SK-N-SH (cell line): Measurements from ENCODE around the gene KPNA5.

Experiments
- FOXM1 ChIP-seq: IDR thresholded peaks from 2 replicates; pipeline ENCODE4 v1.4.0; 2012; ENCODE audit warnings: low read depth, mild to moderate bottlenecking
- USF1 ChIP-seq: IDR thresholded peaks from 2 replicates; pipeline ENCODE4 v1.4.0; 2012; ENCODE audit warnings: low read depth, borderline replicate concordance
- TF ChIP-seq, protein P1 (sequence below): IDR thresholded peaks from 2 replicates; pipeline ENCODE4 v1.6.1; 2012; ENCODE audit warnings: mild to moderate bottlenecking, low read depth, low read length, moderate library complexity

DNA sequence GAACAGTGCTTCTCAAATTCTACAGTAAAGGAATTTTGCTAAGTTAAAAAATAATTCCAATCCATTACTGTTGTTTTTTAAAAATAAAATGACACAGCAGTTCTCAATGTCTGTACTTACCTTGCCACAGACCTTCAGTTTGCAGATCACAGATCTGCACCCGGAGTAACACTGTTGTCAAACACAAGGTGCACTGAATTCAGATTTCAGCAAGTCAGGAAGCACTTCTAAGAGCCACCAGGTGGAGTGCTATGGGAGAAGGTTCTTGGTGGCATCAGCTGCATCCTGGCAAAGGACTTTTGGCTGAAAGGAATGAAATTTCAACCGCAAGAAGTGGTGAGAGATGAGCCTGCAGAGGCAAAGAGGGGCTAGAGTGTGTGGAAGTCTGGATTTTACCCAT lies 47.3 kb upstream of the KPNA5 start:
- TF ChIP-seq, protein P1, sequence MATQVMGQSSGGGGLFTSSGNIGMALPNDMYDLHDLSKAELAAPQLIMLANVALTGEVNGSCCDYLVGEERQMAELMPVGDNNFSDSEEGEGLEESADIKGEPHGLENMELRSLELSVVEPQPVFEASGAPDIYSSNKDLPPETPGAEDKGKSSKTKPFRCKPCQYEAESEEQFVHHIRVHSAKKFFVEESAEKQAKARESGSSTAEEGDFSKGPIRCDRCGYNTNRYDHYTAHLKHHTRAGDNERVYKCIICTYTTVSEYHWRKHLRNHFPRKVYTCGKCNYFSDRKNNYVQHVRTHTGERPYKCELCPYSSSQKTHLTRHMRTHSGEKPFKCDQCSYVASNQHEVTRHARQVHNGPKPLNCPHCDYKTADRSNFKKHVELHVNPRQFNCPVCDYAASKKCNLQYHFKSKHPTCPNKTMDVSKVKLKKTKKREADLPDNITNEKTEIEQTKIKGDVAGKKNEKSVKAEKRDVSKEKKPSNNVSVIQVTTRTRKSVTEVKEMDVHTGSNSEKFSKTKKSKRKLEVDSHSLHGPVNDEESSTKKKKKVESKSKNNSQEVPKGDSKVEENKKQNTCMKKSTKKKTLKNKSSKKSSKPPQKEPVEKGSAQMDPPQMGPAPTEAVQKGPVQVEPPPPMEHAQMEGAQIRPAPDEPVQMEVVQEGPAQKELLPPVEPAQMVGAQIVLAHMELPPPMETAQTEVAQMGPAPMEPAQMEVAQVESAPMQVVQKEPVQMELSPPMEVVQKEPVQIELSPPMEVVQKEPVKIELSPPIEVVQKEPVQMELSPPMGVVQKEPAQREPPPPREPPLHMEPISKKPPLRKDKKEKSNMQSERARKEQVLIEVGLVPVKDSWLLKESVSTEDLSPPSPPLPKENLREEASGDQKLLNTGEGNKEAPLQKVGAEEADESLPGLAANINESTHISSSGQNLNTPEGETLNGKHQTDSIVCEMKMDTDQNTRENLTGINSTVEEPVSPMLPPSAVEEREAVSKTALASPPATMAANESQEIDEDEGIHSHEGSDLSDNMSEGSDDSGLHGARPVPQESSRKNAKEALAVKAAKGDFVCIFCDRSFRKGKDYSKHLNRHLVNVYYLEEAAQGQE: no peak
- TF ChIP-seq USF1: no peak
- no peak for TF ChIP-seq FOXM1
